IPS-11a (cell line): Measurements from ENCODE around the gene PLBD2.

Experiments used
- H3K4me3 ChIP-seq: one replicate; pipeline ENCODE4 v1.5.1; 2013; ENCODE audit warnings: low read depth, low read length, control low read depth

PLBD2 gene

DNA sequence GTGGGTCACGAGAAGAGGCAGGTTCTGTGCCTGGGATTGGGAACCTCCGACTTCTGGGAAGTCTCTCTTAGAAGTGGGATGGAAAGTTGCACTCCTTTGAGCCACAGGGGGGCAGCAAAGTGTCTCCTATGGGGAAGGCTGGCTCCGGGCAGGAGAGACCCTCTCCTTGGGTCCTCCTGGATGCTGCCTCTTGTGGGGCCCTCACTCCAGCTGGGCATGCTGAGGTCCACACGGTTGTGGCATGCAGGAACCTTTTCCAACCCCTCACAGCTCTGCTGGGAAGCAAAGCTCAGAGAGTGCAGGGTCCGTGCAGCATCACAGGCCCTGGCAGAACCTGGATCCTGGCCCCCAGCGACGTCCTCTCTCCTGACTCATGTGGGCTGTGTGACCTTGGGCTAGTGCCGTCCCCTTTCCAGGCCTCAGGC is 81.2 kb downstream of the PLBD2 start:
- no peak overlapping the region for H3K4me3 ChIP-seq

DNA sequence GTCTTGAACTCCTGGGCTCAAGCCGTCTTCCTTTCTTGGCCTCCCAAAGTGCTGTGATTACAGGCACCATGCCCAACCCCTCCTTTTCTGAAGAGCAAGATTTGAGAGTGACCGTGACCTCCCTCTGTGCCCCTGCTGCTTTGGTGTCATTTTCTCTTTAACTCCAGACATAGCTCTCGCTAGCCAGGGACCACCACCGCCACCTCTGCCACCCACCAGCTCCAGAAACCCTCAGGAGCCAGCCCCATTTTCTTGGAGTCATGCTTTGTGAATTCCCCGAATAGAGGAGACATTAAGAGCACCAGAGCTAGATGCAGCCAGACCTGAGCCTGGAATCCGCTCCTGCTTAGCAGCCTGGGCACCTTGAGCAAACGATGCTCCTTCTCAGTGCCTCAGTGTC is 81.9 kb downstream of the PLBD2 start:
- no peak overlapping the region for H3K4me3 ChIP-seq
